Adrenal gland (tissue), 5 donors: ENCODE data around the gene IL1RAPL1.

Source experiments
- POLR2A ChIP-seq, 2 donors: fragments of 450-650 bp; IDR thresholded peaks; one replicate each; pipeline ENCODE4 v1.6.1; 2017; ENCODE audit warnings: antibody characterized with exemption in 2 of 2, mild to moderate bottlenecking in 2 of 2, moderate library complexity in 1 of 2
- TF ChIP-seq, protein P1 (sequence below), 6 experiments: fragments of 450-650 bp in 4 of 6; fragments of 200-600 bp in 2 of 6; sonication (generic) in 1 of 6; IDR thresholded peaks; 1 replicate in 5 of 6; 2 replicates in 1 of 6; pipeline versions ENCODE4 v1.5.1 to v1.8.0; 2016 to 2021; ENCODE audit warnings: antibody characterized with exemption in 6 of 6, mild to moderate bottlenecking in 2 of 6, moderate library complexity in 1 of 6
- donor health status: DM: no; HTN: no; CAD: no.

DNA sequence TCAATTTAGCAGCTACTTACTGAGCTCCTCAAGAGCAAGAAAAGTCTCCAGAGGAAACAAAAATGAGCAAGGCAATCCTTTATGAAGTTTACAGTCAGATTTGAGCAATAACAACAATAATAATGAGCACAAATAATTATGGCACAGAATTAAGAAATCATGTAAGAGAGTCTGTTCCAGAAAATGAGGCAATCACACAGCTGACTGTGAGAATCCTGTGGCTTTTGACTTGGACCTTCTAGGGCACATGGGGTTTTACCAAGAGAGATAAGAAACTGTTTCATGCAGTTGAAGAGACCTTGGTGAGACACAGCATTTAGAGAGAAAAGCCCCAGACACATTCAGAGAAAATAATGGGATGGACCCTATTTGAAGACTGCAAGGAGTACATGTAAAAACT, 1265.5 kb downstream of the IL1RAPL1 start:
- TF ChIP-seq, protein P1, sequence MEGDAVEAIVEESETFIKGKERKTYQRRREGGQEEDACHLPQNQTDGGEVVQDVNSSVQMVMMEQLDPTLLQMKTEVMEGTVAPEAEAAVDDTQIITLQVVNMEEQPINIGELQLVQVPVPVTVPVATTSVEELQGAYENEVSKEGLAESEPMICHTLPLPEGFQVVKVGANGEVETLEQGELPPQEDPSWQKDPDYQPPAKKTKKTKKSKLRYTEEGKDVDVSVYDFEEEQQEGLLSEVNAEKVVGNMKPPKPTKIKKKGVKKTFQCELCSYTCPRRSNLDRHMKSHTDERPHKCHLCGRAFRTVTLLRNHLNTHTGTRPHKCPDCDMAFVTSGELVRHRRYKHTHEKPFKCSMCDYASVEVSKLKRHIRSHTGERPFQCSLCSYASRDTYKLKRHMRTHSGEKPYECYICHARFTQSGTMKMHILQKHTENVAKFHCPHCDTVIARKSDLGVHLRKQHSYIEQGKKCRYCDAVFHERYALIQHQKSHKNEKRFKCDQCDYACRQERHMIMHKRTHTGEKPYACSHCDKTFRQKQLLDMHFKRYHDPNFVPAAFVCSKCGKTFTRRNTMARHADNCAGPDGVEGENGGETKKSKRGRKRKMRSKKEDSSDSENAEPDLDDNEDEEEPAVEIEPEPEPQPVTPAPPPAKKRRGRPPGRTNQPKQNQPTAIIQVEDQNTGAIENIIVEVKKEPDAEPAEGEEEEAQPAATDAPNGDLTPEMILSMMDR (IDR thresholded peaks at IDR 0.05), result no peak
- TF ChIP-seq POLR2A (IDR thresholded peaks at IDR 0.05), result no peak
